Activated B cell treated with CpG ODN at 0.5 μM for 24 hours (primary cell): ENCODE results near the gene RTN4RL2. TPM values are rescaled to one million over a fixed set of nuclear protein-coding genes. Genes with fewer than 3 reads are reported as not detected.

Experiments used
- ATAC-seq: fragments of 200-7000 bp; cut with Tn5 transposase; one replicate; pipeline ENCODE4 v1.10.0; 2021; ENCODE audit warnings: low read depth, mild to moderate bottlenecking, moderate library complexity
- CTCF ChIA-PET: fragments of 350-600 bp; sonication (Branson Sonifier 250); formaldehyde crosslinking; loops from one replicate; lab custom pipeline; 2021; ENCODE audit warnings: antibody characterized with exemption; lab: Charles Lee
- POLR2A ChIA-PET: fragments of 350-600 bp; sonication (Branson Sonifier 250); formaldehyde crosslinking; loops from one replicate; lab custom pipeline; 2021; ENCODE audit warnings: antibody characterized with exemption; lab: Charles Lee
- DNase-seq: peaks from one replicate; pipeline ENCODE4 v3.0.0; 2022
- H3K27ac Mint-ChIP-seq: one replicate; pipeline ENCODE4 v1.8.0; 2020; ENCODE audit warnings: mixed read lengths
- H3K27me3 Mint-ChIP-seq: one replicate; pipeline ENCODE4 v1.8.0; 2021; ENCODE audit warnings: mixed read lengths
- H3K36me3 Mint-ChIP-seq: one replicate; pipeline ENCODE4 v1.8.0; 2021; ENCODE audit warnings: low read depth, mixed read lengths
- H3K4me1 Mint-ChIP-seq: one replicate; pipeline ENCODE4 v1.8.0; 2021; ENCODE audit warnings: mixed read lengths
- H3K4me3 Mint-ChIP-seq: one replicate; pipeline ENCODE4 v1.8.0; 2020; ENCODE audit warnings: mild to moderate bottlenecking, mixed read lengths
- H3K9me3 Mint-ChIP-seq: one replicate; pipeline ENCODE4 v1.8.0; 2020; ENCODE audit warnings: mixed read lengths
- CTCF ChIP-seq: fragments of 200-600 bp; IDR thresholded peaks from one replicate; pipeline ENCODE4 v1.8.0; 2022; ENCODE audit warnings: antibody characterized with exemption, mild to moderate bottlenecking
- intact Hi-C: fragments of 100-400 bp; cut with micrococcal nuclease; formaldehyde crosslinking; loops from one replicate; pipeline ENCODE4 v1.15.1; 2024
- total RNA-seq: library from RNA; stranded (reverse); gene quantifications from 2 replicates; pipeline ENCODE4 v1.2.3, GENCODE V29; 2022

Gene RTN4RL2
- total RNA-seq, 1 donor from 2014 or later: 0.13 TPM

GRCh38 chr11:57476047-57476756 lies 15.9 kb downstream of the RTN4RL2 start:
- DNase-seq (peak; percentile 43), ATAC-seq (peak; percentile 31)
- POLR2A ChIA-PET: interaction anchor here (0.7 to 2.9 kb wide), 7 partner anchors 10 to 141 kb away, joined by 3 to 12 read pairs (median 4); partner anchors contain the start of genes SSRP1 and UBE2L6
- TF ChIP-seq CTCF: no peak
- Mint-ChIP-seq H3K27me3 (peaks cover 9% of the 10 kb centered on the region), H3K4me3 (peak overlapping the region; percentile 82), H3K4me1 (peaks cover 40% of the 10 kb centered on the region), H3K36me3 (no peaks in the 10 kb centered on the region), H3K27ac (peak overlapping the region; percentile 61), H3K9me3 (no peaks in the 10 kb centered on the region)
- CTCF ChIA-PET: interaction anchor here (9.9 kb wide), 1 partner anchor 18 kb away, joined by 191 read pairs; the partner anchor contains the start of gene RTN4RL2
- intact Hi-C loops: loop anchor here (1.0 kb wide), 2 partner anchors 8 to 19 kb away; no protein-coding TSS in a partner anchor

GRCh38 chr11:57476757-57477506 lies 16.6 kb downstream of the RTN4RL2 start:
- Mint-ChIP-seq H3K27ac (no peak overlapping the region), H3K4me3 (peak overlapping the region; percentile 82), H3K4me1 (peaks cover 46% of the 10 kb centered on the region), H3K36me3 (no peaks in the 10 kb centered on the region), H3K27me3 (peaks cover 9% of the 10 kb centered on the region), H3K9me3 (no peaks in the 10 kb centered on the region)
- ChIA-PET POLR2A (interaction anchor here (0.7 to 2.9 kb wide), 7 partner anchors 11 to 141 kb away, joined by 3 to 12 read pairs (median 4); partner anchors contain the start of genes SSRP1 and UBE2L6), CTCF (interaction anchor here (1.9 to 9.9 kb wide), 2 partner anchors 19 to 49 kb away, joined by 6 to 191 read pairs; partner anchors contain the start of gene RTN4RL2)
- DNase-seq (peak; percentile 20), ATAC-seq (peak; percentile 65)
- TF ChIP-seq CTCF: no peak
- intact Hi-C loops: loop anchor here (1.0 kb wide), 2 partner anchors 7 to 20 kb away; no protein-coding TSS in a partner anchor

- Mint-ChIP-seq H3K36me3 (no peaks in the 10 kb centered on the region), H3K4me3 (no peak overlapping the region), H3K27ac (no peak overlapping the region), H3K4me1 (peaks cover 50% of the 10 kb centered on the region), H3K27me3 (peaks cover 9% of the 10 kb centered on the region), H3K9me3 (no peaks in the 10 kb centered on the region)
- ChIA-PET CTCF (interaction anchor here (1.7 to 9.9 kb wide), 3 partner anchors 19 to 84 kb away, joined by 3 to 191 read pairs (median 6); partner anchors contain the start of gene RTN4RL2), POLR2A (interaction anchor here (0.5 to 2.9 kb wide), 4 partner anchors 20 to 142 kb away, joined by 3 to 12 read pairs (median 4); partner anchors contain the start of gene SSRP1)
- no peak for TF ChIP-seq CTCF
- DNase-seq: no peak
- no peak for ATAC-seq
- intact Hi-C loops: no loop called here
Measured at GRCh38 chr11:57477507-57478189, 17.3 kb downstream of the RTN4RL2 start.

GRCh38 chr11:57479021-57479663 lies 18.8 kb downstream of the RTN4RL2 start:
- no peaks in the 10 kb centered on the region for H3K36me3 Mint-ChIP-seq
- CTCF ChIA-PET: interaction anchor here (0.9 to 9.9 kb wide), 4 partner anchors 14 to 86 kb away, joined by 3 to 191 read pairs (median 5); partner anchors contain the start of gene RTN4RL2
- H3K4me3 Mint-ChIP-seq: no peak overlapping the region
- intact Hi-C loops: no loop called here
- no peaks in the 10 kb centered on the region for H3K9me3 Mint-ChIP-seq
- H3K27me3 Mint-ChIP-seq: peaks cover 7% of the 10 kb centered on the region
- no peak overlapping the region for H3K27ac Mint-ChIP-seq
- DNase-seq (no peak), ATAC-seq (no peak)
- H3K4me1 Mint-ChIP-seq: peaks cover 59% of the 10 kb centered on the region
- POLR2A ChIA-PET: no interaction called here
- TF ChIP-seq CTCF: no peak
